DOHH2 (cell line): ENCODE measurements around the gene OR10T2.

Experiments
- CTCF ChIP-seq: fragments of 200-600 bp; sonication (generic); IDR thresholded peaks from one replicate; pipeline ENCODE4 v1.5.1; 2014; ENCODE audit warnings: antibody characterized with exemption, mild to moderate bottlenecking, low read depth, low read length; ENCODE audit not compliant: poor library complexity, severe bottlenecking
- EZH2phosphoT487 ChIP-seq: fragments of 200-600 bp; sonication (generic); IDR thresholded peaks from 2 replicates; pipeline ENCODE4 v1.6.1; 2017; ENCODE audit warnings: borderline replicate concordance, mild to moderate bottlenecking, antibody characterized with exemption, low read length, moderate library complexity, mixed read lengths

DNA sequence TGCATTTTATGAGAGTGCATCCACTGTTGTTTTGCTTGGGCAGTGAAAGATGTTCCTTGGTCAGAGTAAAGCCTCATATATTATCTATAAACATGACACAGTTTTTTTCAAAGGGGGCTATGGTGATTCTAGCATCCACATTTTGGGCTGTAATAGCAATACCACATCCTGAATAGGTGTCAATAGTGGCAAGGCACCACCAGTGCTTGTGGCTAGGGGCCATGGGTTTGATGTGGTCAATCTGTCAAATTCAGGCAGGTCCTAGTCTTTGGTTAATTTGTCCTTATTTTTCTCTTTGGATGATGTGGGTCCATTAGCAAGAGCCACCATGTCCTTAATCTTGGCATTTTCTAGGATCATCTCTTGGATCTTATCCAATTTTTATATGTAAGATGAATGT, 32.5 kb downstream of the OR10T2 start:
- TF ChIP-seq CTCF: no peak
- TF ChIP-seq EZH2phosphoT487: no peak
